A673 (cell line): ENCODE results near the gene MYT1. TPM values are rescaled to one million over a fixed set of nuclear protein-coding genes. Genes with fewer than 3 reads are reported as not detected.

ENCODE experiments used
- BruUV-seq: library from RNA; stranded (reverse); fragments of 400-500 nt; replicated peaks from 2 replicates; lab custom pipeline; 2021; lab: Mats Ljungman, UMichigan
- CTCF ChIA-PET: fragments of 300-600 bp; sonication (Branson Sonifier 250); formaldehyde crosslinking; loops from one replicate; lab custom pipeline; 2022; ENCODE audit warnings: antibody characterized with exemption; lab: Charles Lee
- POLR2A ChIA-PET: fragments of 300-600 bp; sonication (Branson Sonifier 250); formaldehyde crosslinking; loops from one replicate; lab custom pipeline; 2022; ENCODE audit warnings: antibody characterized with exemption; ENCODE audit not compliant: low non-redundant PET; lab: Charles Lee
- DNase-seq: peaks from one replicate; pipeline ENCODE4 v3.0.0-alpha.2; 2015; ENCODE audit warnings: low spot score
- H3K27ac ChIP-seq: fragments of 200-600 bp; sonication (generic); 2 replicates; pipeline ENCODE4 v1.5.1; 2016; ENCODE audit warnings: mixed run types, low read depth, mild to moderate bottlenecking, mixed read lengths, antibody characterized with exemption, low read length; ENCODE audit not compliant: poor library complexity, severe bottlenecking
- H3K27me3 ChIP-seq: fragments of 200-600 bp; sonication (generic); replicated peaks from 2 replicates; pipeline ENCODE4 v1.6.1; 2017; ENCODE audit warnings: mixed run types, low read depth, mild to moderate bottlenecking, mixed read lengths, antibody characterized with exemption, low read length; ENCODE audit not compliant: insufficient read depth, poor library complexity
- H3K36me3 ChIP-seq: fragments of 200-600 bp; sonication (generic); 2 replicates; pipeline ENCODE4 v1.6.1; 2016; ENCODE audit warnings: mixed run types, mild to moderate bottlenecking, mixed read lengths, antibody characterized with exemption, low read length; ENCODE audit not compliant: insufficient read depth, poor library complexity, severe bottlenecking
- H3K4me1 ChIP-seq: fragments of 200-600 bp; sonication (generic); 2 replicates; pipeline ENCODE4 v1.6.1; 2017; ENCODE audit warnings: mixed run types, mild to moderate bottlenecking, mixed read lengths, antibody characterized with exemption, low read length; ENCODE audit not compliant: insufficient read depth, poor library complexity, severe bottlenecking
- H3K4me3 ChIP-seq: fragments of 200-600 bp; sonication (generic); 2 replicates; pipeline ENCODE4 v1.5.1; 2016; ENCODE audit warnings: low read depth, mixed run types, mild to moderate bottlenecking, mixed read lengths, low read length; ENCODE audit not compliant: poor library complexity, severe bottlenecking
- H3K9me3 ChIP-seq: fragments of 200-600 bp; sonication (generic); 2 replicates; pipeline ENCODE4 v1.6.1; 2016; ENCODE audit warnings: mixed run types, low read depth, mild to moderate bottlenecking, mixed read lengths, antibody characterized with exemption, low read length; ENCODE audit not compliant: poor library complexity, severe bottlenecking
- EZH2 ChIP-seq: fragments of 200-600 bp; sonication (generic); IDR thresholded peaks from 2 replicates; pipeline ENCODE4 v1.6.1; 2017; ENCODE audit warnings: borderline replicate concordance, low read depth, mild to moderate bottlenecking, mixed read lengths, antibody characterized with exemption, low read length; ENCODE audit not compliant: poor library complexity, severe bottlenecking
- intact Hi-C: fragments of 100-400 bp; cut with micrococcal nuclease; formaldehyde crosslinking; loops from one replicate; pipeline ENCODE4 v1.10.0; 2022; ENCODE audit not compliant: unreplicated experiment
- total RNA-seq: library from RNA; stranded (reverse); gene quantifications from 2 replicates; pipeline ENCODE4 v1.2.3, GENCODE V29; 2021
- TF ChIP-seq, protein P1 (sequence below): fragments of 300-800, 200-600 bp; sonication (generic); conservative IDR thresholded peaks from 2 replicates; pipeline ENCODE4 v1.5.1; 2017; ENCODE audit warnings: low read depth, mild to moderate bottlenecking, antibody characterized with exemption, low read length, moderate library complexity, mixed read lengths

Gene MYT1
- total RNA-seq, 1 experiment from 2014 or later: not detected

GRCh38 chr20:64224351-64225170 is 60.3 kb downstream of the MYT1 start:
- POLR2A ChIA-PET: no interaction called here
- H3K36me3 ChIP-seq: no peaks in the 10 kb centered on the region
- TF ChIP-seq, protein P1, sequence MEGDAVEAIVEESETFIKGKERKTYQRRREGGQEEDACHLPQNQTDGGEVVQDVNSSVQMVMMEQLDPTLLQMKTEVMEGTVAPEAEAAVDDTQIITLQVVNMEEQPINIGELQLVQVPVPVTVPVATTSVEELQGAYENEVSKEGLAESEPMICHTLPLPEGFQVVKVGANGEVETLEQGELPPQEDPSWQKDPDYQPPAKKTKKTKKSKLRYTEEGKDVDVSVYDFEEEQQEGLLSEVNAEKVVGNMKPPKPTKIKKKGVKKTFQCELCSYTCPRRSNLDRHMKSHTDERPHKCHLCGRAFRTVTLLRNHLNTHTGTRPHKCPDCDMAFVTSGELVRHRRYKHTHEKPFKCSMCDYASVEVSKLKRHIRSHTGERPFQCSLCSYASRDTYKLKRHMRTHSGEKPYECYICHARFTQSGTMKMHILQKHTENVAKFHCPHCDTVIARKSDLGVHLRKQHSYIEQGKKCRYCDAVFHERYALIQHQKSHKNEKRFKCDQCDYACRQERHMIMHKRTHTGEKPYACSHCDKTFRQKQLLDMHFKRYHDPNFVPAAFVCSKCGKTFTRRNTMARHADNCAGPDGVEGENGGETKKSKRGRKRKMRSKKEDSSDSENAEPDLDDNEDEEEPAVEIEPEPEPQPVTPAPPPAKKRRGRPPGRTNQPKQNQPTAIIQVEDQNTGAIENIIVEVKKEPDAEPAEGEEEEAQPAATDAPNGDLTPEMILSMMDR: no peak
- TF ChIP-seq EZH2: no peak
- peak; percentile 85 for DNase-seq
- BruUV-seq: no TSS peak
- CTCF ChIA-PET: no interaction called here
- H3K4me3 ChIP-seq: no peak overlapping the region
- intact Hi-C loops: no loop called here
- peak overlapping the region; percentile 89 for H3K27ac ChIP-seq
- no peaks in the 10 kb centered on the region for H3K9me3 ChIP-seq
- peaks cover 25% of the 10 kb centered on the region for H3K4me1 ChIP-seq
- H3K27me3 ChIP-seq: no peaks in the 10 kb centered on the region

- Histone ChIP-seq H3K4me3 (no peak overlapping the region), H3K36me3 (no peaks in the 10 kb centered on the region), H3K4me1 (peaks cover 25% of the 10 kb centered on the region), H3K9me3 (no peaks in the 10 kb centered on the region), H3K27me3 (no peaks in the 10 kb centered on the region), H3K27ac (peak overlapping the region; percentile 89)
- no TSS peak for BruUV-seq
- CTCF ChIA-PET: no interaction called here
- intact Hi-C loops: no loop called here
- POLR2A ChIA-PET: no interaction called here
- no peak for DNase-seq
- TF ChIP-seq EZH2: no peak
- TF ChIP-seq, protein P1: no peak
These were observed 60.9 kb downstream of the MYT1 start for GRCh38 chr20:64225171-64225595.

DNA sequence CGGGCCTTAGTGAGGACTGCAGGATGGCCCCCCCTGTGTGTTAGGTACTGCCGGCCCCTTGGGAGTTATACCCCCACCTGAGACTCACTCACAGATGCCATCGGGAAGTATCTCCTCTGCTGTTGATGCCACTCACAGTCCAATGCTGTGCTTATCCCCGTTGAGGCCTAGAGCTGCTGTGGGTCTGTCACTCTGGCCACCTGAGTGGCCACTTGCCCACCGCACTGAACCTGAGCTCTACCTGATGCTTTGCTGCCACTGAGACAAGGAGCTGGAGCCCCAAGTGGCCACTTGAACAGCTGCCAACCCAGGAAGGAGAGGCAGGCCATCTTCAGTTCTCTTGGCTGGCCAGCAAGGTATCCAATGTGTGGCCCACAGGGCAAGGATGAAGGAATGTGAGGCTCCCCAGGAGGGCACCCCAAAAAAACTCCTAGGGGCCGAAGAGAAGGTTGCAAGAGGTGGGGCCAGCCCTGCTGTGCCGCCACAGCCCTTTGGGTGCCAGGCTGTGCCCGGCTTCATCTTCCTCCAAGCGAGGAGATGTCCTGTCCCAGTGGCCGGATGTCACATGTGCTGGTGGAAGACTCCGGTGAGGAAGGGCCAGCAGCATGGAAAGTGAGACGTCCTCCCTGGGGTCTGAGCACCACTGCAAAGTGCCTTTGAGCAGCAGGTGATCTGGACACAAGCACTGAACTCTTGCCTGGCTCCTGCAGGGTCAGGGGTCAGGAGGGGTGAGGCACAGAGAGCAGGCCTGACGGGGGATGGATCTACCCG is 61.8 kb downstream of the MYT1 start:
- H3K4me1 ChIP-seq: peaks cover 25% of the 10 kb centered on the region
- no peaks in the 10 kb centered on the region for H3K27me3 ChIP-seq
- ChIA-PET POLR2A (no interaction called here), CTCF (no interaction called here)
- no peak overlapping the region for H3K4me3 ChIP-seq
- peak overlapping the region; percentile 89 for H3K27ac ChIP-seq
- intact Hi-C loops: no loop called here
- TF ChIP-seq, protein P1: no peak
- TF ChIP-seq EZH2: no peak
- BruUV-seq: no TSS peak
- H3K36me3 ChIP-seq: no peaks in the 10 kb centered on the region
- H3K9me3 ChIP-seq: no peaks in the 10 kb centered on the region
- DNase-seq: no peak
